Neuronal stem cell (in vitro differentiated cells): ENCODE data around the gene CFAP251.

Experiments
- DNase-seq: peaks from one replicate; pipeline ENCODE4 v3.0.0-alpha.2; 2013; ENCODE audit warnings: low spot score
- H2AFZ ChIP-seq: one replicate; pipeline ENCODE4 v1.6.1; 2013; ENCODE audit warnings: mild to moderate bottlenecking, low read length, inconsistent platforms
- H2AK5ac ChIP-seq: 2 replicates; pipeline ENCODE4 v1.6.1; 2013; ENCODE audit warnings: low read depth, mild to moderate bottlenecking, inconsistent platforms, low read length, moderate library complexity, mixed read lengths
- H2BK120ac ChIP-seq: 2 replicates; pipeline ENCODE4 v1.6.1; 2013; ENCODE audit warnings: low read depth, mild to moderate bottlenecking, inconsistent platforms, low read length, moderate library complexity, mixed read lengths
- H2BK12ac ChIP-seq: one replicate; pipeline ENCODE4 v1.6.1; 2013; ENCODE audit warnings: low read length, inconsistent platforms
- H2BK15ac ChIP-seq: 2 replicates; pipeline ENCODE4 v1.6.1; 2013; ENCODE audit warnings: mild to moderate bottlenecking, low read length, inconsistent platforms, mixed read lengths
- H2BK5ac ChIP-seq: one replicate; pipeline ENCODE4 v1.6.1; 2013; ENCODE audit warnings: inconsistent platforms, mild to moderate bottlenecking, low read length, moderate library complexity
- H3K14ac ChIP-seq: one replicate; pipeline ENCODE4 v1.6.1; 2013; ENCODE audit warnings: low read length, inconsistent platforms
- H3K18ac ChIP-seq: 2 replicates; pipeline ENCODE4 v1.6.1; 2013; ENCODE audit warnings: low read length, inconsistent platforms
- H3K23ac ChIP-seq: 2 replicates; pipeline ENCODE4 v1.6.1; 2013; ENCODE audit warnings: low read depth, mild to moderate bottlenecking, mixed read lengths, low read length, inconsistent platforms; ENCODE audit not compliant: poor library complexity
- H3K27ac ChIP-seq: replicated peaks from 3 replicates; pipeline ENCODE4 v1.5.1; 2013; ENCODE audit warnings: low read length, inconsistent platforms
- H3K27me3 ChIP-seq, 3 experiments: 2 replicates each; pipeline ENCODE4 v1.6.1; 2013; ENCODE audit warnings: low read length in 3 of 3, mild to moderate bottlenecking in 2 of 3, inconsistent platforms in 1 of 3, low read depth in 1 of 3, mixed read lengths in 1 of 3, moderate library complexity in 1 of 3; ENCODE audit not compliant: control insufficient read depth in 3 of 3, insufficient read depth in 3 of 3
- H3K36me3 ChIP-seq, 2 donors: replicated peaks in 1 of 2; 2 replicates each; pipeline ENCODE4 v1.6.1; 2013; ENCODE audit warnings: low read length in 2 of 2; ENCODE audit not compliant: control insufficient read depth in 2 of 2, insufficient read depth in 2 of 2
- H3K4ac ChIP-seq: 2 replicates; pipeline ENCODE4 v1.6.1; 2013; ENCODE audit warnings: inconsistent platforms, mild to moderate bottlenecking, low read length, moderate library complexity
- H3K4me1 ChIP-seq, 2 donors: 1 replicate in 1 of 2; 2 replicates in 1 of 2; pipeline ENCODE4 v1.6.1; 2013; ENCODE audit warnings: low read length in 2 of 2, low read depth in 1 of 2; ENCODE audit not compliant: control insufficient read depth in 2 of 2, insufficient read depth in 1 of 2
- H3K4me2 ChIP-seq: one replicate; pipeline ENCODE4 v1.6.1; 2013; ENCODE audit warnings: mild to moderate bottlenecking, low read length, inconsistent platforms; ENCODE audit not compliant: insufficient read depth, poor library complexity, severe bottlenecking
- H3K4me3 ChIP-seq, 2 donors: 2 replicates each; pipeline ENCODE4 v1.5.1; 2013; ENCODE audit warnings: low read length in 2 of 2, mild to moderate bottlenecking in 2 of 2, inconsistent platforms in 1 of 2, moderate library complexity in 1 of 2
- H3K79me1 ChIP-seq: one replicate; pipeline ENCODE4 v1.6.1; 2013; ENCODE audit warnings: low read depth, mild to moderate bottlenecking, inconsistent platforms, low read length, moderate library complexity
- H3K9ac ChIP-seq: one replicate; pipeline ENCODE4 v1.6.1; 2013; ENCODE audit warnings: mild to moderate bottlenecking, low read depth, low read length, inconsistent platforms; ENCODE audit not compliant: poor library complexity
- H3K9me3 ChIP-seq, 2 donors: replicated peaks in 1 of 2; 2 replicates each; pipeline versions ENCODE3 to v1.6.1; 2013; ENCODE audit warnings: low read length in 2 of 2, mild to moderate bottlenecking in 2 of 2, inconsistent platforms in 1 of 2, low read depth in 1 of 2, mixed read lengths in 1 of 2, moderate library complexity in 1 of 2; ENCODE audit not compliant: control insufficient read depth in 2 of 2, insufficient read depth in 1 of 2
- H4K8ac ChIP-seq: one replicate; pipeline ENCODE4 v1.6.1; 2013; ENCODE audit warnings: low read depth, mild to moderate bottlenecking, inconsistent platforms, low read length, moderate library complexity
- H4K91ac ChIP-seq: one replicate; pipeline ENCODE4 v1.6.1; 2013; ENCODE audit warnings: low read length, low read depth, mild to moderate bottlenecking, inconsistent platforms; ENCODE audit not compliant: poor library complexity
- WGBS, 2 donors: extraction: QIAGEN DNeasy Blood & Tissue Kit; methylation state at CpG; one replicate each; pipeline ENCODE4 v1.1.7; 2013; ENCODE audit warnings: missing lambda C conversion rate in 2 of 2, mixed read lengths in 1 of 2; ENCODE audit not compliant: insufficient read length in 2 of 2, insufficient replicate concordance in 1 of 2; ENCODE audit errors: extremely low coverage in 2 of 2; 5-methylcytosine and 5-hydroxymethylcytosine counted together

The CFAP251 gene

GRCh38 chr12:121992059-121992879 is 73.9 kb downstream of the CFAP251 start:
- peaks cover 0 to 7% (median 0%) of the 10 kb centered on the region in 3 experiments for H3K27me3 ChIP-seq
- H4K8ac ChIP-seq, result no peak overlapping the region
- H3K9ac ChIP-seq, result no peak overlapping the region
- no peak overlapping the region for H3K23ac ChIP-seq
- H3K14ac ChIP-seq, result no peak overlapping the region
- H3K79me1 ChIP-seq, result peaks cover 2% of the 10 kb centered on the region
- H3K27ac ChIP-seq, result no peak overlapping the region
- H3K4me2 ChIP-seq, result no peak overlapping the region
- H3K36me3 ChIP-seq, result no peaks in the 10 kb centered on the region
- no peak overlapping the region for H2AFZ ChIP-seq
- H2BK12ac ChIP-seq, result no peak overlapping the region
- no peak overlapping the region for H4K91ac ChIP-seq
- no peak overlapping the region for H3K4me3 ChIP-seq
- DNase-seq, result no peak
- no peak overlapping the region for H2BK5ac ChIP-seq
- WGBS, 2 donors, result no CpG with 5 or more reads among the region's 21 CpGs
- peaks cover 0 to 1% of the 10 kb centered on the region in 2 donors for H3K4me1 ChIP-seq
- no peak overlapping the region for H2BK120ac ChIP-seq
- no peak overlapping the region for H3K4ac ChIP-seq
- peaks cover 0 to 2% of the 10 kb centered on the region in 2 donors for H3K9me3 ChIP-seq
- H2BK15ac ChIP-seq, result no peak overlapping the region
- H2AK5ac ChIP-seq, result no peak overlapping the region
- H3K18ac ChIP-seq, result no peak overlapping the region

GRCh38 chr12:121996050-121996944 is 77.9 kb downstream of the CFAP251 start:
- no peaks in the 10 kb centered on the region for H3K36me3 ChIP-seq
- no CpG with 5 or more reads among the region's 9 CpGs for WGBS, 2 donors
- H2BK15ac ChIP-seq, result no peak overlapping the region
- no peak overlapping the region for H3K9ac ChIP-seq
- peaks cover under 1 to 2% of the 10 kb centered on the region in 2 donors for H3K4me1 ChIP-seq
- H3K23ac ChIP-seq, result no peak overlapping the region
- H3K4me3 ChIP-seq, result no peak overlapping the region
- no peak overlapping the region for H3K18ac ChIP-seq
- no peak overlapping the region for H2BK120ac ChIP-seq
- H3K79me1 ChIP-seq, result no peaks in the 10 kb centered on the region
- H2BK12ac ChIP-seq, result no peak overlapping the region
- no peak overlapping the region for H2AFZ ChIP-seq
- H2BK5ac ChIP-seq, result no peak overlapping the region
- DNase-seq, result no peak
- no peak overlapping the region for H3K4me2 ChIP-seq
- H3K14ac ChIP-seq, result no peak overlapping the region
- no peak overlapping the region for H3K27ac ChIP-seq
- H3K4ac ChIP-seq, result no peak overlapping the region
- peaks cover 0 to 7% (median 0%) of the 10 kb centered on the region in 3 experiments for H3K27me3 ChIP-seq
- peaks cover 2 to 13% of the 10 kb centered on the region in 2 donors for H3K9me3 ChIP-seq
- no peak overlapping the region for H4K8ac ChIP-seq
- H4K91ac ChIP-seq, result no peak overlapping the region
- H2AK5ac ChIP-seq, result no peak overlapping the region

GRCh38 chr12:121996945-121997612 is 78.7 kb downstream of the CFAP251 start:
- Histone ChIP-seq H2BK12ac (no peak overlapping the region), H3K4me1 (peaks cover 2 to 4% of the 10 kb centered on the region in 2 donors), H3K79me1 (no peaks in the 10 kb centered on the region), H3K9ac (no peak overlapping the region), H3K18ac (peak overlapping the region; percentile 80), H2AFZ (no peak overlapping the region), H2BK120ac (no peak overlapping the region), H2BK15ac (no peak overlapping the region), H4K8ac (no peak overlapping the region), H3K4ac (no peak overlapping the region), H3K23ac (no peak overlapping the region), H3K27me3 (peaks cover 0 to 7% (median 0%) of the 10 kb centered on the region in 3 experiments), H4K91ac (no peak overlapping the region), H3K4me3 (no peak overlapping the region), H3K36me3 (no peaks in the 10 kb centered on the region), H3K9me3 (peaks cover 0 to 13% of the 10 kb centered on the region in 2 donors), H3K27ac (no peak overlapping the region), H2BK5ac (no peak overlapping the region), H3K14ac (peak overlapping the region; percentile 3), H2AK5ac (no peak overlapping the region), H3K4me2 (no peak overlapping the region)
- WGBS, 2 donors, result no CpG with 5 or more reads among the region's 13 CpGs
- no peak for DNase-seq
